Measurements from ENCODE around the gene CDH4.

CDH4 gene

DNA sequence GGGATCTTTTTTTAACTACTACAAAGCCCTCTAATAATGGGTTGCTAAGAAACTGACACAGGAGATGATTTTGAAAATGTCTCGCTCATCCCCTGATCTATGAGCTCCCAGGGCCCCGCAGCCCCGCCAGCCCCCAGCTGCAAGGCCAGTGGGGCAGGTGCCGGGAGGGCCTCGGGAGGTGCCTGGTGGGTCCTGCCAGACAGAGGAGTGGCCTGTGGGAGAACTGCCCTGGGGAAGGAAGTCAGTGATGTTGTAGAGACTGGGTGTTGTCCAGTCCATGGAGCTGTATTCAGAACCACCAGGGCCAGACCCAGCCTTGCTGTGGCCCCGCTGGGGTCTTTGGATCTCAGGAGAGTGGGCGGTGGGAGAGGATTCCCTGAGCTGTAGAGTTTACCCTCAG, 554.9 kb downstream of the CDH4 start:
- TF ChIP-seq, protein P1, sequence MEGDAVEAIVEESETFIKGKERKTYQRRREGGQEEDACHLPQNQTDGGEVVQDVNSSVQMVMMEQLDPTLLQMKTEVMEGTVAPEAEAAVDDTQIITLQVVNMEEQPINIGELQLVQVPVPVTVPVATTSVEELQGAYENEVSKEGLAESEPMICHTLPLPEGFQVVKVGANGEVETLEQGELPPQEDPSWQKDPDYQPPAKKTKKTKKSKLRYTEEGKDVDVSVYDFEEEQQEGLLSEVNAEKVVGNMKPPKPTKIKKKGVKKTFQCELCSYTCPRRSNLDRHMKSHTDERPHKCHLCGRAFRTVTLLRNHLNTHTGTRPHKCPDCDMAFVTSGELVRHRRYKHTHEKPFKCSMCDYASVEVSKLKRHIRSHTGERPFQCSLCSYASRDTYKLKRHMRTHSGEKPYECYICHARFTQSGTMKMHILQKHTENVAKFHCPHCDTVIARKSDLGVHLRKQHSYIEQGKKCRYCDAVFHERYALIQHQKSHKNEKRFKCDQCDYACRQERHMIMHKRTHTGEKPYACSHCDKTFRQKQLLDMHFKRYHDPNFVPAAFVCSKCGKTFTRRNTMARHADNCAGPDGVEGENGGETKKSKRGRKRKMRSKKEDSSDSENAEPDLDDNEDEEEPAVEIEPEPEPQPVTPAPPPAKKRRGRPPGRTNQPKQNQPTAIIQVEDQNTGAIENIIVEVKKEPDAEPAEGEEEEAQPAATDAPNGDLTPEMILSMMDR (IDR thresholded peaks at IDR 0.05; ENCODE audit: control insufficient read depth, extremely low read depth, insufficient read depth) = no peak
- no peak overlapping the region for H3K4me3 ChIP-seq (ENCODE audit: low read depth, low read length)
- DNase-seq (ENCODE audit: low read depth) = no peak

DNA sequence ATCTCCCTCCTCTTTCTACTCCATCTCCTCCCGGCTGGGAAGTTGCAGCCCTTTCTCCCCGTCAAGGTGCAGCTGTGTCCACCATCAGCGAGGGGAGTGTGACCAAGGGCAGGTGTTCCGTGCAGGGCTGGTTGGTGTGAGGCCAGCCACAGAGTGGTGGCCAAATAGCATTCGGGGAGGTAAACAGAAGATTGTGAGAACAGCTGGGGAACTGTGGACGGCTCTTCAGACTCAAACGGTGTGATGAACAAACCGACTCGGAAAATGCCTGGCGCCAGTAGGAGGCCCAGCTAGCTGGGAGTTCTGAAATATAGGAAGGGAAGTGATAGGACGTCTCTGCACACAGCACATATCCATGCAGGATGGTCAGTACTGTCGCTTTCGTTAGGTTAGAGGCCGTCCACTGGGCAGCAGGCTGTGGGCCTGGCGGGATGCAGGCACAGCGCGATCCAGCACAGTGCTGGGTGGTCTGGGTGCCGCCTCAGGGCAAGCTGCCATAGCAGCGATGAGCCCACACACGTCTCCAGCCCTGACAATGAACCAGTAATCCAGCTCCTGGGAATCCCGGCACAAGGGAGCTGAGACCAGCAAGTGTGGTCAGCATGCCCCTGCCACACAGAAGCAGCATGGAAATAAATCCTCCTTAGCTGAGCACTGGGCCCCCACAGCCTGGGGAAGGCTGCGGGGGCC, 555.6 kb downstream of the CDH4 start:
- no peak for DNase-seq (ENCODE audit: low read depth)
- no peak overlapping the region for H3K4me3 ChIP-seq (ENCODE audit: low read depth, low read length)
- TF ChIP-seq, protein P1 (IDR thresholded peaks at IDR 0.05; ENCODE audit: control insufficient read depth, extremely low read depth, insufficient read depth) = no peak

DNA sequence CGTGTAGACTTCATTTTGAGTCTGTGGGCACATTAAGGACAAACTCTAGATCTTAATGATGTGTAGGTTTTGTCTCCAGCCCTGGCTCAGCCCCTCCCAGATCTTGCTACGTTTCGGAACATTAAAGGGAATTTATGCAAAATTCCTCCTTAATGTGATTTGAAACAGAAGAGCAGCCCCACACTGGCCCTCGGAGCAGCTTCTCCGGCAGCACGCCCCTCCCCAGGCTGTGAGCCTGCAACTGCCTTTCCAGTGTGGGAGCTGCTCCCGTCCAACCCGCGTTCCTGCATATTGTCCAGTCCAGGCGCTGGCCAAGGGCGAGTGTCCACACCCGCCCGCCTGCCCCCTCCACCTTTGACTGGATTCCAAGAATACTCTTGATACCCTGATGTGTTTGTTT, 556.4 kb downstream of the CDH4 start:
- TF ChIP-seq, protein P1 (IDR thresholded peaks at IDR 0.05; ENCODE audit: control insufficient read depth, extremely low read depth, insufficient read depth) = no peak
- H3K4me3 ChIP-seq (ENCODE audit: low read depth, low read length) = no peak overlapping the region
- no peak for DNase-seq (ENCODE audit: low read depth)

DNA sequence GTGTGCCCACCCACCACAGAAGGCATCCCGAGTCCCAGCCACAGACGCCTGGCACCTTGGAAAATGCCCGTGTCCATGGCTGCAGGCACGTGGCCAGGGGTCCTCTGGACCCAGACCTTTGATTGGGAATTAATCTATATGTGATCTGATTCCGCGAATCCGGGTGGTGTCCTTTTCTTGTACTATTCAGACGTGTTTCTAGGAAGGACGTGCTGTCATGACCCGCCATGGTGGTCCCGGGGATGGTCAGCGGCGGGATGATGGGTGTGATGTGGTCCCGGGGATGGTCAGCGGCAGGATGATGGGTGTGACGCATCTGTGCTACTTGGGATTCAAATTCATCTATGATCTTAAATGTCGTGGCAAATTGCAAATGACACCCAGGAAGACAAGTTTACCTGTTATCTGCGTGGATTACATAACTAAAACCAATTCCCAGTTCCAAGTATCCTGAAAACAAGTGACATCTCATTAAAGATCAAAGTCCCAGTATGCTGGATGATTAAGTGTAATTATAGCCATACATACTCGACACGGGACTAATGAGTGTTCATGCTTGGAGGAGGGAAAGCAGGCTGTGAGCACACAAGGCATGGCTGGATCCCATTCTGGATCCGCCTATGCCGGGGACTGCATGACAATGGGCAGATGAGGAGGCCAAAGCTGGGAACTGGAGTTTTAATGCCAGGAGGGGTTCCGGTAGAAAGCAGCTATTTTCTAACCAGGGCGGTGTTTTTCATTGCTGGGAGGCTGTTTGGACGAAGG, 557.1 kb downstream of the CDH4 start:
- H3K4me3 ChIP-seq (ENCODE audit: low read depth, low read length) = no peak overlapping the region
- DNase-seq (ENCODE audit: low read depth) = no peak
- TF ChIP-seq, protein P1 (IDR thresholded peaks at IDR 0.05; ENCODE audit: control insufficient read depth, extremely low read depth, insufficient read depth) = no peak

DNA sequence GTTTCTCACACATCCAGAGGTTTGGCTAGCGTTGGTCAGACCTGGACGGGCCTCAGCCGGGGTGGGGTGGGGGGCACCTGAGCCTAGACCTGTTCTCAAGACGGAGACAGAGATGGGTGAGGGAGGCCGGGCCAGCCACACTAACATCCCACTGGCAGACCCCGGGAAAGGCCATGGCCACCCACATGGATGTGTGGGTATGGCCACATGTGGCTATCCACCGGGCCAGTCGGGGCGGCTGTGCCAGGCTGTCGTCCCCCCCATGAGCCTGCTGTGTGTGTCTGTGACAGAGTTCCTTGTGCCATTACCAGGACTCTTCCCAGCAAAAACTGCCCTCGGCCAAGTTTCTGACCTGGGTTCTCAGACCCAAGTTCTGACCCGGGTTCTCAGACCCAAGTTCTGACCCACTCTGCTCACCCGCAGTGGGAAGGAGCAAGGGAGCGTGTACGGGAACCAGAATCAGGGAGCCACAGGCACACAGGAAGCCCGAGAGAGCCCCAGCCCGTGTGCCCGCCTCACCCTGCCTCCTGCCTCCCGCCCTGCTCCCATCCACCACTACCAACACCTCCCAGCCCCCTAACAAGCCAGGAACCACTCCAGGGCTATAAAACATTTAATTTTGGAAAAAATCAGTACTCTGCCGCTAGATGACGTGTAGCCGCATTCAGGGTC, 558.1 kb downstream of the CDH4 start:
- TF ChIP-seq, protein P1 (IDR thresholded peaks at IDR 0.05; ENCODE audit: control insufficient read depth, extremely low read depth, insufficient read depth) = no peak
- H3K4me3 ChIP-seq (ENCODE audit: low read depth, low read length) = no peak overlapping the region
- DNase-seq (ENCODE audit: low read depth) = no peak

DNA sequence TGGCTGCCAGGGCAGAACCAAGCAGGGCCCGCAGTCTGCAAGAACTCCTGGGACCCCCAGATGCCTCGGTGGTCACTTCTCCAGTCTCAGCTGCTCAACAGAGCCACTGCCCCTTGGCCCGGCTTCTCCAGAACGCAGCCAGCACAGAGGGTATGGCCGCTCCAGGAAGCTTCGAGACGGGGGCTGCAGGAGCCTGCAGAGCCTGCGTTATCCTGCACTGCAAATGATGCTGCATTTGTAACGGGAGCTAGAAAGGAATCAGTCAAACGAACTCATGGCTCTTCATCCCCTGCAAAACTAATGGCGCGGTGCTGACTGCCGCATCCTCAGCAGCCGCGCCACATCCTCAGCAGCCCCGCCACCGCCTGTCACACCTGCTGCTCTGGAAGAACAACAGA, 558.7 kb downstream of the CDH4 start:
- DNase-seq (ENCODE audit: low read depth) = no peak
- TF ChIP-seq, protein P1 (IDR thresholded peaks at IDR 0.05; ENCODE audit: control insufficient read depth, extremely low read depth, insufficient read depth) = no peak
- H3K4me3 ChIP-seq (ENCODE audit: low read depth, low read length) = no peak overlapping the region

All from LNCaP clone FGC (cell line).